ENCODE data around the gene VPS35. TPM values are rescaled to one million over a fixed set of nuclear protein-coding genes. Genes with fewer than 3 reads are reported as not detected.

Gene VPS35
- total and polyA plus RNA-seq, 2 of the 13 experiments (the other 11 are each of a cell fraction or from before 2014, with no cell fraction given), result 30.7 to 136 TPM

DNA sequence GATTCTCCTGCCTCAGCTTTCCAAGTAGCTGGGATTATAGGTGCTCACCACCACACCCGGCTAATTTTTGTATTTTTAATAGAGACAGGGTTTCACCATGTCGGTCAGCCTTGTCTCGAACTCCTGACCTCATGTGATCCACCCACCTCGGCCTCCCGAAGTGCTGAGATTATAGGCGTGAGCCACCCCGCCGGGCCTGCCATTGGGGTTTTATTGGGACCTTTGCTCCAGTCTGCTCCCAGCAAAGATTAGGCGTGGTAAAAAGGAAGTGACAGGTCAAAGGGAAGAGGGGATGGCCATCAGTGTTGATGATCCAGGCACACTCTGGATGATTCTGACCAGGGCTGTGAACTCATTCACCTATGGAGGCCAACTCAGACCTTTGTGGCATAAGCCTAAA, 38.7 kb upstream of the VPS35 start:
- Histone ChIP-seq H3K9ac (ENCODE audit: insufficient read depth, low read depth, low read length) (no peak overlapping the region), H3K4me3 (replicated peaks in 1 of 3; ENCODE audit: insufficient read depth in 1 of 3, low read depth in 2 of 3, low read length in 3 of 3) (no peak overlapping the region), H2AFZ (ENCODE audit: low read length) (no peak overlapping the region), H3K4me1 (ENCODE audit: insufficient read depth, low read length) (no peaks in the 10 kb centered on the region), H3K27ac (ENCODE audit: extremely low read length, insufficient read depth, low read length) (no peak overlapping the region), H3K27me3 (ENCODE audit: control insufficient read depth in 1 of 2, insufficient read depth in 2 of 2, low read length in 2 of 2) (peaks cover 3 to 14% of the 10 kb centered on the region in 2 experiments; a peak in 2 of 5 replicates), H3K4me2 (ENCODE audit: low read depth, low read length) (no peak overlapping the region), H3K9me3 (ENCODE audit: low read length) (no peaks in the 10 kb centered on the region), H3K79me2 (ENCODE audit: insufficient read depth, low read length) (no peaks in the 10 kb centered on the region), H4K20me1 (ENCODE audit: insufficient read depth, low read length) (no peaks in the 10 kb centered on the region), H3K36me3 (replicated peaks in 1 of 2; ENCODE audit: control insufficient read depth in 1 of 2, insufficient read depth in 2 of 2, low read length in 2 of 2) (no peaks in the 10 kb centered on the region)
- ATAC-seq (no peak), FAIRE-seq (no peak), DNase-seq (ENCODE audit: low spot score) (no peak)
- in situ Hi-C loops (cut with HindIII; ENCODE audit: extremely low pct_ligation_motif_present, low pct_unique_long_range_greater_than_20kb), result no loop called here
- TF ChIP-seq, protein P1, sequence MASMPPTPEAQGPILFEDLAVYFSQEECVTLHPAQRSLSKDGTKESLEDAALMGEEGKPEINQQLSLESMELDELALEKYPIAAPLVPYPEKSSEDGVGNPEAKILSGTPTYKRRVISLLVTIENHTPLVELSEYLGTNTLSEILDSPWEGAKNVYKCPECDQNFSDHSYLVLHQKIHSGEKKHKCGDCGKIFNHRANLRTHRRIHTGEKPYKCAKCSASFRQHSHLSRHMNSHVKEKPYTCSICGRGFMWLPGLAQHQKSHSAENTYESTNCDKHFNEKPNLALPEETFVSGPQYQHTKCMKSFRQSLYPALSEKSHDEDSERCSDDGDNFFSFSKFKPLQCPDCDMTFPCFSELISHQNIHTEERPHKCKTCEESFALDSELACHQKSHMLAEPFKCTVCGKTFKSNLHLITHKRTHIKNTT (CRISPR knock-in tag; IDR thresholded peaks at IDR 0.05), result no peak
- no peak for TF ChIP-seq KAT2B (IDR thresholded peaks at IDR 0.05; ENCODE audit: borderline replicate concordance, low read depth, low read length)
- TF ChIP-seq FOXO1 (CRISPR knock-in tag; IDR thresholded peaks at IDR 0.05), result no peak
- no peak for TF ChIP-seq ETV5 (CRISPR knock-in tag; IDR thresholded peaks at IDR 0.05; ENCODE audit: borderline replicate concordance)
- no peak for TF ChIP-seq FOXK1 (CRISPR knock-in tag; IDR thresholded peaks at IDR 0.05; ENCODE audit: borderline replicate concordance, low read depth)
- no peak for TF ChIP-seq TRIM24 (CRISPR knock-in tag; IDR thresholded peaks at IDR 0.05)
- no peak for TF ChIP-seq ZNF674 (CRISPR knock-in tag; IDR thresholded peaks at IDR 0.05; ENCODE audit: low read depth)
- no peak for TF ChIP-seq NR1H2 (CRISPR knock-in tag; IDR thresholded peaks at IDR 0.05; ENCODE audit: borderline replicate concordance, low read depth)
- no peak for TF ChIP-seq ZNF530 (CRISPR knock-in tag; IDR thresholded peaks at IDR 0.05; ENCODE audit: low read depth)
- ChIA-PET CTCF (ENCODE audit: low intra/inter-chr PET ratio, low total read pairs) (no interaction called here), POLR2A (no interaction called here)
- intact Hi-C loops (cut with micrococcal nuclease; ENCODE audit: unreplicated experiment), result no loop called here
- WGBS (ENCODE audit: low lambda C conversion rate), result 72% methylated on average over 9 of the region's 9 CpGs
- BruUV-seq (replicated peaks), result no TSS peak
